IMR-90 (cell line): ENCODE results near the gene STAC. TPM values are rescaled to one million over a fixed set of nuclear protein-coding genes. Genes with fewer than 3 reads are reported as not detected.

Source experiments
- ATAC-seq: fragments of 200-7000 bp; cut with Tn5 transposase; 2 replicates; pipeline ENCODE4 v1.9.1; 2020; ENCODE audit warnings: low read depth, mild to moderate bottlenecking, moderate library complexity
- BruUV-seq: library from RNA; stranded (reverse); fragments of 400-500 nt; replicated peaks from 2 replicates; lab custom pipeline; 2021; lab: Mats Ljungman, UMichigan
- CTCF ChIA-PET: fragments of 300-600 bp; formaldehyde crosslinking; extraction: SDS; loops from one replicate; lab custom pipeline; 2021; ENCODE audit warnings: antibody characterized with exemption; lab: Yijun Ruan, JAX
- POLR2A ChIA-PET: fragments of 300-600 bp; sonication (Branson Sonifier 250); formaldehyde crosslinking; loops from one replicate; lab custom pipeline; 2022; ENCODE audit warnings: antibody characterized with exemption; ENCODE audit not compliant: unreplicated experiment; lab: Charles Lee
- DNase-seq: peaks from one replicate; pipeline ENCODE4 v3.0.0; 2013
- H2AFZ ChIP-seq: replicated peaks from 2 replicates; pipeline ENCODE3; 2013; ENCODE audit warnings: low read length, mild to moderate bottlenecking; ENCODE audit not compliant: poor library complexity
- H2AK5ac ChIP-seq: 2 replicates; pipeline ENCODE4 v1.6.1; 2013; ENCODE audit warnings: low read depth, low read length, inconsistent platforms
- H2AK9ac ChIP-seq: replicated peaks from 2 replicates; pipeline ENCODE3; 2013; ENCODE audit warnings: mild to moderate bottlenecking, low read depth, low read length, moderate library complexity; ENCODE audit not compliant: poor library complexity
- H2BK120ac ChIP-seq: 2 replicates; pipeline ENCODE4 v1.6.1; 2013; ENCODE audit warnings: low read depth, low read length, inconsistent platforms
- H2BK15ac ChIP-seq: 3 replicates; pipeline ENCODE4 v1.6.1; 2013; ENCODE audit warnings: low read depth, low read length, inconsistent platforms
- H2BK20ac ChIP-seq: 2 replicates; pipeline ENCODE4 v1.6.1; 2013; ENCODE audit warnings: low read depth, mild to moderate bottlenecking, inconsistent platforms, low read length, moderate library complexity
- H2BK5ac ChIP-seq: 2 replicates; pipeline ENCODE4 v1.6.1; 2013; ENCODE audit warnings: mild to moderate bottlenecking, low read depth, low read length, inconsistent platforms; ENCODE audit not compliant: poor library complexity, severe bottlenecking
- H3K14ac ChIP-seq: replicated peaks from 2 replicates; pipeline ENCODE4 v1.6.1; 2013; ENCODE audit warnings: low read depth, low read length, inconsistent platforms
- H3K18ac ChIP-seq: 2 replicates; pipeline ENCODE4 v1.6.1; 2013; ENCODE audit warnings: low read depth, low read length, control low read depth
- H3K23ac ChIP-seq: 2 replicates; pipeline ENCODE4 v1.6.1; 2013; ENCODE audit warnings: low read depth, low read length, inconsistent platforms
- H3K27ac ChIP-seq: 2 replicates; pipeline ENCODE4 v1.5.1; 2013; ENCODE audit warnings: mild to moderate bottlenecking, control low read depth, low read length; ENCODE audit not compliant: insufficient read depth
- H3K27me3 ChIP-seq: 2 replicates; pipeline ENCODE4 v1.6.1; 2013; ENCODE audit warnings: low read length; ENCODE audit not compliant: control insufficient read depth, insufficient read depth
- H3K36me3 ChIP-seq: 2 replicates; pipeline ENCODE4 v1.6.1; 2013; ENCODE audit warnings: low read length, mixed read lengths; ENCODE audit not compliant: control insufficient read depth, insufficient read depth
- H3K4ac ChIP-seq: 2 replicates; pipeline ENCODE4 v1.6.1; 2013; ENCODE audit warnings: low read depth, low read length, inconsistent platforms
- H3K4me1 ChIP-seq: 2 replicates; pipeline ENCODE4 v1.6.1; 2013; ENCODE audit warnings: low read length, mixed read lengths; ENCODE audit not compliant: control insufficient read depth, insufficient read depth
- H3K4me2 ChIP-seq: 2 replicates; pipeline ENCODE4 v1.6.1; 2013; ENCODE audit warnings: low read depth, mild to moderate bottlenecking, control low read depth, low read length, moderate library complexity
- H3K4me3 ChIP-seq: 2 replicates; pipeline ENCODE4 v1.5.1; 2013; ENCODE audit warnings: low read depth, mild to moderate bottlenecking, control low read depth, low read length, moderate library complexity; ENCODE audit not compliant: insufficient read depth
- H3K56ac ChIP-seq: 2 replicates; pipeline ENCODE4 v1.6.1; 2013; ENCODE audit warnings: low read length, inconsistent platforms; ENCODE audit not compliant: insufficient read depth; ENCODE audit errors: extremely low read depth
- H3K79me1 ChIP-seq, 2 experiments: 2 replicates each; pipeline ENCODE4 v1.6.1; 2013; ENCODE audit warnings: low read length in 2 of 2, inconsistent platforms in 1 of 2, low read depth in 1 of 2
- H3K9ac ChIP-seq: 2 replicates; pipeline ENCODE4 v1.6.1; 2013; ENCODE audit warnings: low read depth, low read length, control low read depth
- H3K9me1 ChIP-seq: 2 replicates; pipeline ENCODE4 v1.6.1; 2013; ENCODE audit warnings: low read length, inconsistent platforms; ENCODE audit not compliant: insufficient read depth
- H3K9me3 ChIP-seq: 2 replicates; pipeline ENCODE4 v1.6.1; 2013; ENCODE audit warnings: low read length; ENCODE audit not compliant: control insufficient read depth, insufficient read depth
- H4K20me1 ChIP-seq: 2 replicates; pipeline ENCODE4 v1.6.1; 2013; ENCODE audit warnings: low read length, inconsistent platforms; ENCODE audit not compliant: insufficient read depth
- H4K5ac ChIP-seq: 2 replicates; pipeline ENCODE4 v1.6.1; 2013; ENCODE audit warnings: mild to moderate bottlenecking, low read depth, low read length, control low read depth
- H4K8ac ChIP-seq, 2 experiments: 2 replicates each; pipeline ENCODE4 v1.6.1; 2013; ENCODE audit warnings: low read depth in 2 of 2, low read length in 2 of 2, control low read depth in 1 of 2, inconsistent platforms in 1 of 2
- H4K91ac ChIP-seq: 2 replicates; pipeline ENCODE4 v1.6.1; 2013; ENCODE audit warnings: low read depth, low read length, inconsistent platforms; ENCODE audit not compliant: insufficient read depth
- BHLHE40 ChIP-seq: fragments of 150-350 bp; IDR thresholded peaks from 2 replicates; pipeline ENCODE4 v1.6.1; 2016; ENCODE audit warnings: mild to moderate bottlenecking, low read depth, low read length
- CEBPB ChIP-seq: IDR thresholded peaks from 2 replicates; pipeline ENCODE4 v1.6.1; 2012; ENCODE audit warnings: low read depth, low read length, improper control_type of control experiment
- CHD1 ChIP-seq: IDR thresholded peaks from 2 replicates; pipeline ENCODE4 v1.6.1; 2012; ENCODE audit warnings: low read depth, low read length, improper control_type of control experiment
- FOS ChIP-seq: fragments of 150-350 bp; IDR thresholded peaks from 2 replicates; pipeline ENCODE4 v1.6.1; 2016; ENCODE audit warnings: low read depth, low read length
- MAFK ChIP-seq: IDR thresholded peaks from 2 replicates; pipeline ENCODE4 v1.6.1; 2012; ENCODE audit warnings: low read depth, low read length, improper control_type of control experiment
- MAZ ChIP-seq: IDR thresholded peaks from 2 replicates; pipeline ENCODE4 v1.6.1; 2012; ENCODE audit warnings: low read depth, mild to moderate bottlenecking, low read length, improper control_type of control experiment, moderate library complexity, borderline replicate concordance
- MXI1 ChIP-seq: IDR thresholded peaks from 2 replicates; pipeline ENCODE4 v1.6.1; 2012; ENCODE audit warnings: low read depth, mild to moderate bottlenecking, low read length, moderate library complexity, borderline replicate concordance
- NFE2L2 ChIP-seq: fragments of 150-350 bp; IDR thresholded peaks from 2 replicates; pipeline ENCODE4 v1.6.1; 2016; ENCODE audit warnings: low read depth, mild to moderate bottlenecking, low read length
- POLR2A ChIP-seq: IDR thresholded peaks from 2 replicates; pipeline ENCODE4 v1.6.1; 2012; ENCODE audit warnings: mild to moderate bottlenecking, low read depth, low read length
- RAD21 ChIP-seq: IDR thresholded peaks from 2 replicates; pipeline ENCODE4 v1.6.1; 2012; ENCODE audit warnings: low read length, improper control_type of control experiment
- RCOR1 ChIP-seq: IDR thresholded peaks from 2 replicates; pipeline ENCODE4 v1.6.1; 2012; ENCODE audit warnings: mild to moderate bottlenecking, low read length, improper control_type of control experiment; ENCODE audit not compliant: insufficient replicate concordance
- RFX5 ChIP-seq: IDR thresholded peaks from 2 replicates; pipeline ENCODE4 v1.8.0; 2012; ENCODE audit warnings: low read depth, mild to moderate bottlenecking, low read length, moderate library complexity
- SMC3 ChIP-seq: fragments of 150-350 bp; IDR thresholded peaks from 2 replicates; pipeline ENCODE4 v1.6.1; 2016; ENCODE audit warnings: low read depth, mild to moderate bottlenecking, antibody characterized with exemption, low read length, moderate library complexity
- dilution Hi-C: fragments of 300-500 bp; cut with HindIII; formaldehyde crosslinking; loops from one replicate; pipeline ENCODE4 v1.14.3; 2018; ENCODE audit warnings: low sequenced_read_pairs; ENCODE audit not compliant: unreplicated experiment
- in situ Hi-C: fragments of 300-500 bp; cut with MboI; formaldehyde crosslinking; loops from 3 replicates; pipeline ENCODE4 v1.14.3; 2019; ENCODE audit warnings: low sequenced_read_pairs, inconsistent platforms, mixed read lengths
- intact Hi-C: fragments of 100-400 bp; cut with micrococcal nuclease; formaldehyde crosslinking; loops from 2 replicates; pipeline ENCODE4 v1.10.0; 2022
- polyA plus RNA-seq, 3 experiments: library from polyadenylated mRNA; depleted of rRNA; stranded (reverse); fragments of >200 nt; gene quantifications; 2 replicates each; pipeline ENCODE4 v1.2.3, GENCODE V29; 2012; ENCODE audit warnings: low replicate concordance in 1 of 3
- total RNA-seq: library from RNA; depleted of rRNA; stranded (reverse); fragments of >200 nt; gene quantifications from 2 replicates; pipeline ENCODE4 v1.2.3, GENCODE V29; 2012
- TF ChIP-seq, protein P1 (sequence below): fragments of 150-350 bp; IDR thresholded peaks from 2 replicates; pipeline ENCODE4 v1.6.1; 2016; ENCODE audit warnings: low read depth, mild to moderate bottlenecking, low read length, moderate library complexity, borderline replicate concordance
- TF ChIP-seq, protein P2 (sequence below): conservative IDR thresholded peaks from 2 replicates; pipeline ENCODE4 v1.5.1; 2012; ENCODE audit warnings: mild to moderate bottlenecking, low read depth, low read length, improper control_type of control experiment
- TF ChIP-seq, protein P3 (sequence below): fragments of 150-350 bp; IDR thresholded peaks from 2 replicates; pipeline ENCODE4 v1.6.1; 2017; ENCODE audit warnings: mild to moderate bottlenecking, antibody characterized with exemption, low read length, low read depth

STAC gene
- total and polyA plus RNA-seq, 2 of the 4 experiments (the other 2 are of a cell fraction): 0.19 to 0.36 TPM

DNA sequence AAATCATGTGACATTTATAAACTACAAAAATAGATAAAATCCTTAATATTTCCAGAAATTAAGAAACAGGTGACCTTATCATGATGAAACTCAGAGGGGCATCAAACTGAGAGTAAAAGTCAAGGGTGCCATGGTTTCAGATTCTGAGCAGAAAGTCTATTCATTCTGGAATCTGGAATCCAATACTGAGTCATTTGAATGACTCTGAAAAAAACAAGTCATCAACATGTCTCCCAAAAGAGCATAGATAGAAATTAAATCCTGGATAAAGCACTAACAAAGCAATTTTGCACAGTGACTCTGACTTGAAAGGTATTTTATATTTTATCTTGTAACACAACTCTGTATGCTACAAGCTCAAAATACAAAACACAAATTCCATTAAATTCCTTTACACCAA is 23.4 kb downstream of the STAC start:
- no peak for ATAC-seq
- H2BK20ac ChIP-seq: no peak overlapping the region
- H3K9ac ChIP-seq: no peak overlapping the region
- no peak overlapping the region for H2BK15ac ChIP-seq
- no peak overlapping the region for H2AFZ ChIP-seq
- no TSS peak for BruUV-seq
- no peaks in the 10 kb centered on the region for H3K27me3 ChIP-seq
- H2AK9ac ChIP-seq: no peak overlapping the region
- in situ Hi-C loops (no loop called here), intact Hi-C loops (no loop called here), dilution Hi-C loops (no loop called here)
- H4K20me1 ChIP-seq: no peaks in the 10 kb centered on the region
- no peak for DNase-seq
- H3K56ac ChIP-seq: no peak overlapping the region
- H2BK120ac ChIP-seq: no peak overlapping the region
- no peak overlapping the region for H3K23ac ChIP-seq
- no peak overlapping the region for H2AK5ac ChIP-seq
- H3K4ac ChIP-seq: no peak overlapping the region
- CTCF ChIA-PET: no interaction called here
- no peak overlapping the region for H3K18ac ChIP-seq
- H4K91ac ChIP-seq: no peak overlapping the region
- H3K9me3 ChIP-seq: 0 out of 2 replicates have a peak, but pooled peaks cover 2% of the 10 kb centered on the region
- no peaks in the 10 kb centered on the region for H3K9me1 ChIP-seq
- no peak overlapping the region for H3K4me3 ChIP-seq
- no peak for TF ChIP-seq RFX5
- TF ChIP-seq POLR2A: no peak
- TF ChIP-seq, protein P1, sequence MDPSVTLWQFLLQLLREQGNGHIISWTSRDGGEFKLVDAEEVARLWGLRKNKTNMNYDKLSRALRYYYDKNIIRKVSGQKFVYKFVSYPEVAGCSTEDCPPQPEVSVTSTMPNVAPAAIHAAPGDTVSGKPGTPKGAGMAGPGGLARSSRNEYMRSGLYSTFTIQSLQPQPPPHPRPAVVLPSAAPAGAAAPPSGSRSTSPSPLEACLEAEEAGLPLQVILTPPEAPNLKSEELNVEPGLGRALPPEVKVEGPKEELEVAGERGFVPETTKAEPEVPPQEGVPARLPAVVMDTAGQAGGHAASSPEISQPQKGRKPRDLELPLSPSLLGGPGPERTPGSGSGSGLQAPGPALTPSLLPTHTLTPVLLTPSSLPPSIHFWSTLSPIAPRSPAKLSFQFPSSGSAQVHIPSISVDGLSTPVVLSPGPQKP: no peak
- TF ChIP-seq MXI1: no peak
- TF ChIP-seq, protein P2, sequence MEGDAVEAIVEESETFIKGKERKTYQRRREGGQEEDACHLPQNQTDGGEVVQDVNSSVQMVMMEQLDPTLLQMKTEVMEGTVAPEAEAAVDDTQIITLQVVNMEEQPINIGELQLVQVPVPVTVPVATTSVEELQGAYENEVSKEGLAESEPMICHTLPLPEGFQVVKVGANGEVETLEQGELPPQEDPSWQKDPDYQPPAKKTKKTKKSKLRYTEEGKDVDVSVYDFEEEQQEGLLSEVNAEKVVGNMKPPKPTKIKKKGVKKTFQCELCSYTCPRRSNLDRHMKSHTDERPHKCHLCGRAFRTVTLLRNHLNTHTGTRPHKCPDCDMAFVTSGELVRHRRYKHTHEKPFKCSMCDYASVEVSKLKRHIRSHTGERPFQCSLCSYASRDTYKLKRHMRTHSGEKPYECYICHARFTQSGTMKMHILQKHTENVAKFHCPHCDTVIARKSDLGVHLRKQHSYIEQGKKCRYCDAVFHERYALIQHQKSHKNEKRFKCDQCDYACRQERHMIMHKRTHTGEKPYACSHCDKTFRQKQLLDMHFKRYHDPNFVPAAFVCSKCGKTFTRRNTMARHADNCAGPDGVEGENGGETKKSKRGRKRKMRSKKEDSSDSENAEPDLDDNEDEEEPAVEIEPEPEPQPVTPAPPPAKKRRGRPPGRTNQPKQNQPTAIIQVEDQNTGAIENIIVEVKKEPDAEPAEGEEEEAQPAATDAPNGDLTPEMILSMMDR: no peak
- TF ChIP-seq CHD1: no peak
- TF ChIP-seq NFE2L2: no peak
- TF ChIP-seq CEBPB: no peak
- TF ChIP-seq, protein P3, sequence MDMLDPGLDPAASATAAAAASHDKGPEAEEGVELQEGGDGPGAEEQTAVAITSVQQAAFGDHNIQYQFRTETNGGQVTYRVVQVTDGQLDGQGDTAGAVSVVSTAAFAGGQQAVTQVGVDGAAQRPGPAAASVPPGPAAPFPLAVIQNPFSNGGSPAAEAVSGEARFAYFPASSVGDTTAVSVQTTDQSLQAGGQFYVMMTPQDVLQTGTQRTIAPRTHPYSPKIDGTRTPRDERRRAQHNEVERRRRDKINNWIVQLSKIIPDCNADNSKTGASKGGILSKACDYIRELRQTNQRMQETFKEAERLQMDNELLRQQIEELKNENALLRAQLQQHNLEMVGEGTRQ: no peak
- TF ChIP-seq RCOR1: no peak
- TF ChIP-seq RAD21: no peak
- TF ChIP-seq SMC3: no peak
- TF ChIP-seq MAFK: no peak
- TF ChIP-seq BHLHE40: no peak
- no peak for TF ChIP-seq MAZ
- no peak for TF ChIP-seq FOS
- H4K8ac ChIP-seq: no peak overlapping the region
- H3K79me1 ChIP-seq: no peaks in the 10 kb centered on the region
- no peaks in the 10 kb centered on the region for H3K36me3 ChIP-seq
- H2BK5ac ChIP-seq: no peak overlapping the region
- H3K27ac ChIP-seq: no peak overlapping the region
- POLR2A ChIA-PET: no interaction called here
- no peaks in the 10 kb centered on the region for H3K4me1 ChIP-seq
- no peak overlapping the region for H4K5ac ChIP-seq
- H3K4me2 ChIP-seq: no peak overlapping the region
- no peak overlapping the region for H3K14ac ChIP-seq
